ENCODE measurements around the gene SLC24A2. TPM values are rescaled to one million over a fixed set of nuclear protein-coding genes. Genes with fewer than 3 reads are reported as not detected.

Gene SLC24A2
- total and polyA plus RNA-seq, 2 donors (not counting 3 experiments of a cell fraction or from before 2014, with no cell fraction given) = not detected

- FAIRE-seq = no peak
- ChIA-PET POLR2A (no interaction called here), CTCF (no interaction called here)
- H3K9me1 ChIP-seq (replicated peaks; ENCODE audit: control insufficient read depth, extremely low read depth, insufficient read depth, low read length) = no peaks in the 10 kb centered on the region
- H3K9me3 ChIP-seq (replicated peaks; ENCODE audit: control insufficient read depth, insufficient read depth, low read length) = no peaks in the 10 kb centered on the region
- no peaks in the 10 kb centered on the region for H3K36me3 ChIP-seq (ENCODE audit: control insufficient read depth in 2 of 2, extremely low read depth in 1 of 2, insufficient read depth in 2 of 2, low read length in 2 of 2)
- H3K4me1 ChIP-seq (ENCODE audit: control insufficient read depth, extremely low read depth, insufficient read depth, low read length) = no peaks in the 10 kb centered on the region
- BruUV-seq (replicated peaks) = no TSS peak
- peaks cover 0 to 2% of the 10 kb centered on the region in 2 experiments for H3K27me3 ChIP-seq (ENCODE audit: control insufficient read depth in 2 of 2, insufficient read depth in 2 of 2, low read length in 2 of 2)
- H3K79me2 ChIP-seq (ENCODE audit: control insufficient read depth, insufficient read depth, low read length) = no peaks in the 10 kb centered on the region
- H3K4me2 ChIP-seq (ENCODE audit: insufficient read depth, low read length) = no peak overlapping the region
- H3K4me3 ChIP-seq (replicated peaks in 1 of 3; ENCODE audit: insufficient read depth in 1 of 3, low read depth in 1 of 3, low read length in 3 of 3) = no peak overlapping the region
- H3K27ac ChIP-seq (ENCODE audit: insufficient read depth, low read depth, low read length) = no peak overlapping the region
- H2AFZ ChIP-seq (ENCODE audit: low read depth, low read length) = no peak overlapping the region
- no peak for DNase-seq (ENCODE audit: low read depth, low spot score)
- no peak overlapping the region for H3K9ac ChIP-seq (replicated peaks; ENCODE audit: extremely low read depth, insufficient read depth, low read length)
- no peak for TF ChIP-seq GATA2 (IDR thresholded peaks at IDR 0.05; ENCODE audit: insufficient read depth, insufficient read length, low read depth, low read length)
- TF ChIP-seq JUN (IDR thresholded peaks at IDR 0.05; ENCODE audit: borderline replicate concordance, insufficient read depth, insufficient read length, low read depth) = no peak
- no peak for TF ChIP-seq MAX (IDR thresholded peaks at IDR 0.05; ENCODE audit: insufficient read depth, insufficient read length)
- no peak for TF ChIP-seq EZH2 (IDR thresholded peaks at IDR 0.05; ENCODE audit: borderline replicate concordance, low read depth, low read length, severe bottlenecking)
- no peak for TF ChIP-seq MYC (IDR thresholded peaks at IDR 0.05; ENCODE audit: low read depth, low read length)
- TF ChIP-seq POLR2A (IDR thresholded peaks at IDR 0.05; ENCODE audit: low read depth, low read length) = no peak
- no peak for TF ChIP-seq FOS (IDR thresholded peaks at IDR 0.05; ENCODE audit: borderline replicate concordance, insufficient read depth, low read length)
- no peak for TF ChIP-seq CTCF (IDR thresholded peaks at IDR 0.05; ENCODE audit: extremely low read depth in 1 of 2, insufficient read depth in 1 of 2, low read depth in 1 of 2, low read length in 2 of 2)
- no peak for TF ChIP-seq POLR2AphosphoS5 (IDR thresholded peaks at IDR 0.05; ENCODE audit: insufficient read depth, low read depth, low read length)
- dilution Hi-C loops (cut with MboI; ENCODE audit: extremely low pct_ligation_motif_present, low sequenced_read_pairs) = no loop called here
- intact Hi-C loops (cut with micrococcal nuclease) = no loop called here
- H4K20me1 ChIP-seq (replicated peaks; ENCODE audit: control insufficient read depth, extremely low read depth, insufficient read depth, low read length) = no peaks in the 10 kb centered on the region
These were observed 33.9 kb downstream of the SLC24A2 start for GRCh38 chr9:19754921-19755320.

All from endothelial cell of umbilical vein (primary cell).